CD4-positive, alpha-beta T cell treated with Interferon gamma for 1 hour (primary cell): ENCODE results near the gene ATOH8.

Experiments
- DNase-seq: peaks from one replicate; pipeline ENCODE4 v3.0.0-alpha.2; 2020

ATOH8 gene

GRCh38 chr2:85790499-85791188, 36.9 kb downstream of the ATOH8 start:
- DNase-seq, result no peak

- DNase-seq, result no peak
These were observed 38.1 kb downstream of the ATOH8 start for GRCh38 chr2:85791704-85792565.

GRCh38 chr2:85792783-85793441, 39.1 kb downstream of the ATOH8 start:
- DNase-seq, result no peak

- no peak for DNase-seq
These were observed 39.8 kb downstream of the ATOH8 start for GRCh38 chr2:85793584-85793983.

GRCh38 chr2:85794038-85794441, 40.2 kb downstream of the ATOH8 start:
- DNase-seq, result no peak

GRCh38 chr2:85794491-85795121, 40.8 kb downstream of the ATOH8 start:
- DNase-seq, result no peak

- no peak for DNase-seq
These were observed 41.7 kb downstream of the ATOH8 start for GRCh38 chr2:85795331-85796045.

- DNase-seq, result no peak
These were observed 42.2 kb downstream of the ATOH8 start for GRCh38 chr2:85796046-85796340.

GRCh38 chr2:85796341-85797262, 42.8 kb downstream of the ATOH8 start:
- no peak for DNase-seq

GRCh38 chr2:85797263-85797660, 43.5 kb downstream of the ATOH8 start:
- DNase-seq, result no peak

- no peak for DNase-seq
These were observed 44.1 kb downstream of the ATOH8 start for GRCh38 chr2:85797921-85798320.

- no peak for DNase-seq
These were observed 45.6 kb downstream of the ATOH8 start for GRCh38 chr2:85799215-85799956.

GRCh38 chr2:85800586-85800985, 46.8 kb downstream of the ATOH8 start:
- DNase-seq, result no peak

GRCh38 chr2:85801871-85802270, 48.1 kb downstream of the ATOH8 start:
- DNase-seq, result no peak

GRCh38 chr2:85802354-85803103, 48.7 kb downstream of the ATOH8 start:
- no peak for DNase-seq

GRCh38 chr2:85803704-85804425, 50.1 kb downstream of the ATOH8 start:
- DNase-seq, result no peak

GRCh38 chr2:85804583-85804982, 50.8 kb downstream of the ATOH8 start:
- DNase-seq, result no peak

- no peak for DNase-seq
These were observed 52.7 kb downstream of the ATOH8 start for GRCh38 chr2:85806358-85807118.

GRCh38 chr2:85807756-85808155, 54.0 kb downstream of the ATOH8 start:
- no peak for DNase-seq
